H54 (cell line): Measurements from ENCODE around the gene SCUBE1.

Source experiments
- DNase-seq: peaks from one replicate; pipeline ENCODE4 v3.0.0; 2011; ENCODE audit warnings: low spot score, mixed read lengths; ENCODE audit not compliant: insufficient read length
- FAIRE-seq: peaks from 3 replicates; lab custom pipeline; 2011; peaks lifted over from hg19 to GRCh38; lab: Jason Lieb, UNC
- POLR2A ChIP-seq: IDR thresholded peaks from 2 replicates; pipeline ENCODE4 v1.6.1; 2011; ENCODE audit warnings: low read depth, mild to moderate bottlenecking, low read length

The SCUBE1 gene

DNA sequence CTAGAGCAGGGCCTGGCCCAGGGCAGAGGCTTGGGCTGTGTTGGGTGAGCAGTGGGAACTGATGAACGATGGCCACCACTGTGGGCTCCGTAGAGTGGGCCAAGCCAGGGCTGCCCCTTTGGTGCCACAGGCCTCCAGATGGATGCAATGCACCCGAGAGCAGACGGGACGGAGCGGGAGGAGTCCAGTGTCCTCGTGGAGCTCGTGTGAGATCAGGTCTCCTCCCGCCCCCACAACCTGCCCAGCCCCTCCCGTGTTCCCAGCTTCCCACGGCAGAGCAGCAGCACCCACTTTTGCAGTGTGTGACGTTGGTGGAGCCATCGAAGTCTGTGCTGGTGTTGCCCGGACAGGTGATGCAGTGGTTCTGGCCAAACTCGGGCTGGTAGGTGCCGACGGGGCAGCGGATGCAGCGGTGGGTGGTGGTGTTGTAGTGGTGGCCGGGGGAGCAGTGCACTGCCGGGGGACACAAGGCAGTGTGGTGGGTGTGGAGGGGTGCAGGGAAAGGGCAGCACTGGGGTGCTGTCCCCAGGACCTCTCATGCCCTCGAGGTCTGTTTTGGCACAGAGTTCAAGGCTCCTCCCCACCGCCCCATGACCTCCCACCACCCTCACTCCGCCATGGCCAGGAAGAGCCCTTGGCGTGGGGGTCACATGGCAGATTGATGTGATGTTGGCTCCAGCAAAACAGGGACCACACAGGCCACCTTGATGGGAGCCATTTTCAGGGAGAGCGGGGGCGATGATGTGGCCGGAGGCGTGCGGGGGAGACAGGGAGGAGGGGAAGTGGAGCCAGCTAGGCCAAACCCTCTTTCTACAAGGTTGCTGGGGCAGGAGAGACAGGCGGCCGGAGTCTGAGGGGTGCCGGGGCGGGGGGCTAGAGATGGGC lies 132.3 kb downstream of the SCUBE1 start:
- no peak for FAIRE-seq

DNA sequence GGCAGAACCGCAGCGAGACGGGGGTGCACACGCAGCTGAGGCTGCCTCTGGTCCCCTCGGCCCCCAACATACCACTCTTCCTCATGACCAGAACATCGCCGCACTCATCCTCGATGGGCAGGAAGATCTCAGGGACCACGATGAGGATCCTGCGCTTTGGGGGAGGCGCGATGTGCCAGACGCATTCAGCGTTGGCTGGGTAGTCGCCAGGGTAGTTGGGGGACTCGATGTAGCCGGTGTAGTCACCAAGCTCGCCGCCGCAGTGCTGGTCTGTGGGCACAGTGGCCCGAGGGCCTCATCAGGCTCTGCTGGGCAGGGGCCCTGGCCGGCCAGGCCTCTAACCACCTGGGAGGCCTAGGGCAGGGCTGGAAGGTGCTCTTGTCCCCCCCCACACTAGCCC lies 133.2 kb downstream of the SCUBE1 start:
- no peak for TF ChIP-seq POLR2A
- no peak for FAIRE-seq
- no peak for DNase-seq

More for the DNA sequence above, 132.3 kb downstream of the SCUBE1 start:
- no peak for TF ChIP-seq POLR2A
- DNase-seq: no peak

DNA sequence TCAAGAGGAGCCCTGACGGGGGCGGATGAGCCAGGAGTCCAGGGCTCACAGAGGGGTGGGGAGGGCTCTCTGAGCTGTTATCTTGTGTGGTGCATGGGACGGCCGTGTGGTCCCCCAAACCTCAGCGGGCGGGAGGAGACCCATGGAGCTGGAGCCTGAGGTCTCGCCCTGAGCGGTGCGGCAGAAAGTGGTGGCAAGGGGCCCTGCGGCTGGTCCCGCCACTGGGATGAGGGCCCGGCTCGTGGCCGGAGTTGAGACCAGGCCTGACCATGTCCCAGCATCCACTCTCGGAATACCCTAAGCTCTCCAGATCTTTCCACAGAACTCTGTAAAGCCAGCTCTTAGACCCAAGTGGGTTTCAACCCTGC lies 133.7 kb downstream of the SCUBE1 start:
- no peak for FAIRE-seq
- TF ChIP-seq POLR2A: no peak
- DNase-seq: no peak

DNA sequence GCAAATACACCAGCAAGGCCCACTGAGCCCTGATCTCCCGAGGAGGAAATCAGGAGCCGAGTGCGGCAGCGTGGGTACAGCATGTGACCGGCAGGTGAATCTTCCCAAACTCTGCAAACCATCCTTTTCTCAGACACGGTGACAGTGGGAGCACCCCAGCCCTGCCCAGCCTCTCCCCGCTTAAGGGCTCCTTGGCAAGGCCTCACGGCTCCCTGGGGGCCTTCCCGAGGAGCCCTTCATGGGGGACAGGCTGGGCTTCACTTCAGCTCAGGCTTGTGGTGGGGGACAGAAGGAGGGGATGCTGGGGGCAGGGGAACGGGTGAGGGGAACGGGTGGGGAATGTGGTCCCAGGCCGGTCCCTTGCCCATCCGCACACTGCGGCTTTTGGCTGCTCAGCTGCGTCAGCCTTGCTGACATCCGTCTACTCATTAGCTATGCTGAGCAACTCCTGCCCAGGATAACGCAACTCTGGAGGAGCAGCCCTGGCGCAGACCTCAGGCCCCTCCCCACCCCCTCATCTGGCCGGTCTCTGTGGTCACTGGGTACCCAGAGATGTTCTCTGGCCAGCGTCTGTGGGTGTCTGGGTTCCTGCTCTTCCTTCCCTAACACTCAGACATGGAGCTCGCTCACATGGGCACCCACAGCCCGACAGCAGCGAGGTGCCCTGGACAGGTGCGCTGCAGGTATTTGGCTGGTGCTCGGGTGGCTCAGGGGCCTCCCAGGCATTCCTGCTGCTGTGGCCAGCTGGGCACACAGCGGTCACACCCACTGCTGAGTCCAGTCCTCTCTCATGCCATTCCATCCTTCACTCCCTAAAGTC lies 134.3 kb downstream of the SCUBE1 start:
- no peak for TF ChIP-seq POLR2A
- FAIRE-seq: no peak

DNA sequence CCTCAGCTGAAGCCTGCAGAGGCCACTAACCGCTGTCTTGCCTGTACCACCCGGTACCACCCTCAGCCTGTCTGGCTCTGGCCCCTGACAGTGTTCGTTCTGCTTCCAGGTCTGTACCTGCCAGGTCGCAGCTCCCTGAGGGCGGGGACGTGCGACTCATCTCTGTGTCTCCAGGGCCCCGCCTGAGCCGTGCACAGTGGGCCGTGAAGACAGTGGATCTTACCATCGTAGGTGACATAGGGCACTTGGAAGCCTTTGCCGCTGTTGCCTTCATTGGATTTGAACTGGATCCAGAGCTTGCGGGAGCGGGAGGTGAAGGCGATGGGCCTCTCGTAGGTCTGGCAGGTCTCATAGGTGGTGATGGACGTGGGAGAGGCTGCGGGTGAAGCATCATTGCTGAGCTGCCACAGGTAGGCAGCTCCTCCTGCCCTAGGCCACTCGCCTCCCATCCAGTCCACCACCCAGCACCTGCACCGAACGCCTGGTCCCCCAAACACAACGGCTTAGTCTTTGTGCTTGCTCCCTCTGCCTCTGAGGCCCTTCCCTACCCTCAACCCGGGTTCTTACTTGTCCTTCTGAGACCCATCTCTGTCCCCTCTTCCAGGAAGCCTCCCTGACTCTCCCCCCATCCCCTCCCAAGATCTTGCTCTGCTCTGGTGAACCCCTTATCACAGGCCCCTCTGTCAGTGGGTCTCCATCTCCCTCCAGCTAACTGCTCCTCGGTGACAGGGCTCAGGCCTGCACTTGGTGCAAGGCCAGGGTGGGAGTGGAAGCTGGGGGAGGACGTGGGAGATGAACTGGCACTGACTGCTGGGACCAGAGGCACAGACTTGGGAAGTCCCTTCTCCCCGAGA lies 135.1 kb downstream of the SCUBE1 start:
- no peak for TF ChIP-seq POLR2A
- FAIRE-seq: no peak
- no peak for DNase-seq

More for the DNA sequence above, 134.3 kb downstream of the SCUBE1 start:
- no peak for DNase-seq

DNA sequence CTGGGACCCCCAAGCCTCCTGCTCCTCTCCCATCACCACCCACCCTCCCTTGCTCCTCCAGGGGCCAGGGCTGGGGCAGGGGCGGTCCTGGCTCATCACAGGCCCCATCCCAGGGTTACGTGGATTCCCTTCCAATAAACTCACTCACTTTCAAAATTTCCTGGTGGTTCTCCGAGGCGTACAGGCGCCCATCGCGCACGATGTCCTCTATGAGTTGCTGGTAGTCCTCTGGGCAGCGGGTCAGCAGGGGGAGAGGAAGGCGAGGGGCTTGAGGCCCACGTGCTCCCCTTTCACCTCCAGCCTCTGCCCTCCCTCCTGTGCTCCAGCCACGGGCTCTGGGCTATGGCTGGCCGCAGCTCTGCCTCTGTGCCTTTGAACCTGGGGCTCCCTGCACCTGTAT lies 135.8 kb downstream of the SCUBE1 start:
- FAIRE-seq (no peak), DNase-seq (no peak)
- TF ChIP-seq POLR2A: no peak

DNA sequence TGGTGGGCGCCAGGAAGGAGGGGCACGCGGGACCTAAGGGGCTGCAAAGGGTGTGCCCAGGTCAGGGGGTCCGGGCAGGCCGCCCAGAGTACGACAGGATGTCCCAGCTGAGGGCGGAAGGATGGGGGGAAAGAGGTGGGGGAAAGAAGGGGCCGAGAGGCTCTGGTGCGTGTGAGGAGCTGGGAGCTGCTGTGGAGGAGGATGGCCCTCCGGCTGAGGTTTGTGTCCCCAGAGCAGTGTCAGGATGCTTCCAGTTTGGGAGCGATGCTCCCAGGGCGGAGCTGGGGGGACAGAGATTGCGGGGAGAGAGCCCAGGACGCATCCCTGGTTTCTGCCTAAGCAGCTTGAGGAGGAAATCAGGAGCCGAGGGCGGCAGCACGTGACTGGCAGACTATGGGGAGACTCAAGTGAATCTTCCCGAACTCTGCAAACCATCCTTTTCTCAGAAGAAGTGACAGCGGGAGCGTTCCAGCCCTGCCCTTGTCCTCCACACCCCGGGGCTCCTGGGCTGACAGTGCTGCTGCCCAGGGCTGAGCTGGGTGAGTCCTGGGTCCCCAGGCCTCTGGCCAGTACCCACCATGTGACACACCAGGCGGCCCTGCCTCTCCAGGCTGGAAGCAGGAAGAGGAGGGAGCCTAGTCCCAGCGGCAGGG lies 136.5 kb downstream of the SCUBE1 start:
- FAIRE-seq (no peak), DNase-seq (no peak)
- no peak for TF ChIP-seq POLR2A

DNA sequence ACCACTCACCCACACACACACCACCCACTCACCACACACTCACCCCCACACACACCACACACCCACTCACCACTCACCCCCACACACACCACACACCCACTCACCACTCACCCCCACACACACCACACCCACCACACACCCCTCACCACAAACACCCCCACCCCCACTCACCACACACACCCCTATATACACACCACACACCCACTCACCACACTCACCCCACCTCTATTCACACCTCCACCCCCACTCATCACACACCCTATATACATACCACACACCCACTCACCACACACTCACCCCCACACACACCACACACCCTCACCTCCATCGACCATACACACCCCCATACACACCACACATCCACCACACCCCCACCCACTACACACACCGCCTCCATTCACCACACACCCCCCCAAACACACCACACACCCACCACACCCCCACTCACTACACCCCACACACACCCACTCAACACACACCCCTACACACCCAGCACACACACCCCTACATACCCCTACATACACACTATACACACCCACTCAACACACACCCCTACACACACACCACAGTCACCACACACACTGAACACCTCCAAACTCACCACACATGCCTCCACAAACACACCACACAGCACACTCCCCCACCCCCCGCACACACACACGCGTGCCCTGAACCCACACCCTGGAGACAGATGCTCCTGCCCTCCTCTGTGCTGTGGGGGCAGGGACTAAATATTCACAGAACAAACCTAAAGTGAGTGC lies 137.2 kb downstream of the SCUBE1 start:
- no peak for FAIRE-seq
- no peak for DNase-seq
- TF ChIP-seq POLR2A: no peak

DNA sequence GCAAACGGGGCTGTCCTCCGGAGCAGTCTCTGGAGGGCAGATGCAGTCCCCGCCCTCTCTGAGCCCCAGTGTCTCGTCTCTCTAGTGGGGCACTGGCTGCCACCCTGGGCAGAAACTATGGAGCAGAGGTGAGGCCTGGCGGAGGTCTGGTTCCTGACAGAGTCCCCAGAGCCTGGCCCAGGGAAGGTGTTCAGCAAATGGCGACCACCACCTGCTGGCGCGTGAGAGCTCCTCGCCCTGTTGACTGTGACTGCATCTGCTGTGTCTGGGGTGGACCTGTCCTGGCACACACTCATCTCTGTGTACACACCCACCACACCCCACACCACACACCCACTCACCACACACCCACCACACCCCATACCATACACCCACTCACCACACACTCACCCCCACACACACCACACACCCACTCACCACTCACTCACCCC lies 137.9 kb downstream of the SCUBE1 start:
- DNase-seq (no peak), FAIRE-seq (no peak)
- TF ChIP-seq POLR2A: no peak

DNA sequence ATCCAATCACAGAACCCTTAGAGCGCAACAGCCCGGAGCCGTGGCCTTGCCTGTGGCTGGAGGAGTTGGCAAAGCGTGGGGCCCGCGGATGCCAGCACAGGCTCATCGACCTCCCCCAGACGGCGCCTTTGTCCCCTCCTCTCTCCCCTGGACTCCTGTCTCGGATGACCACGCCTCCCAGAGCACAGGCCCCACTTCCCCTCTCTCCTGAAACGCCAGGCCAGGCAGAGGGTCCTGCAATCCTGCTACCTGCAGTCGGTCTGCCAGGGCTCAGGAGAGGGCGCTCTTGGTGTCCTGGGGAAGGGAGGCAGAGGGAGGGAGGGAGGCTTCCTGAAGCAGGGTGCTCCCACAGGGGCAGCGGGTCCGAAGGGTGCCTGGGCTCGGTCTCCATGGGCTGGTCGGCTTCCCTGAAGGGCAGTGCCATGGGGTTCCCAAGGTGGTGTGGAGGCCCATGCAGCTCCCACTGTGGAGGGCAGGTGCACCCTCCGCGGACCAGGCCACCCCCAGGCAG lies 139.6 kb downstream of the SCUBE1 start:
- DNase-seq (no peak), FAIRE-seq (no peak)
- no peak for TF ChIP-seq POLR2A

DNA sequence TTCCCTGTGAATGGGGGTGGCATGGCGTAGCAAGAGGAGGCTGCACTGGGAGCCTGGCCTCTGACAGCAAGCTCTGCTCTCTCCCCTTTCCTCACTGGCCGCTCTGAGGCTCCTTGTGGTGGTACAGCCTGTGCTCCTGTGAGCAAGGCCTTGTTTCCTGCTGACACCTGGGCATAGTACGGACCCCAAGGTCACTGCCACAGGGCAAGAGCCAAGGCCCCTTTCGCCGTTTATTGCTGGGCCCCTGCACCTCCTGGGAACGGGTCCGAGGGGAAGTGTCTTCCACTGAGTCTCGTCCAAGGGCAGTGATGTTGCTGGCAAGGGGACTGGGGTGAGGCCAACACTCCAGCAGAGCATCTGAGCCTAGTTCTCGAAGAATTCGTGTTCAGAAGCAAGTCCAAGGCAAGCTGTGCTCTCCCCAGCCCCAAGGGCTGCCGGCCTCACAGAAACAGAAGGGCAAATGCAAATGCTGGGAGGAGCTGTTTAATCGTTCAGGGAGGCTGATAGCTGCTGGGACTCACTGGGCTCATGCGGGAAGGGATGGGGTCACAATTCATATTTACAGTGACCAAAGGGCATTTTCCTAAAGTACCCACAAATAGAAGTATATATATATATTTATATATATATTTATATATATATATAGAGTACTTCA lies 140.3 kb downstream of the SCUBE1 start:
- FAIRE-seq (no peak), DNase-seq (no peak)

DNA sequence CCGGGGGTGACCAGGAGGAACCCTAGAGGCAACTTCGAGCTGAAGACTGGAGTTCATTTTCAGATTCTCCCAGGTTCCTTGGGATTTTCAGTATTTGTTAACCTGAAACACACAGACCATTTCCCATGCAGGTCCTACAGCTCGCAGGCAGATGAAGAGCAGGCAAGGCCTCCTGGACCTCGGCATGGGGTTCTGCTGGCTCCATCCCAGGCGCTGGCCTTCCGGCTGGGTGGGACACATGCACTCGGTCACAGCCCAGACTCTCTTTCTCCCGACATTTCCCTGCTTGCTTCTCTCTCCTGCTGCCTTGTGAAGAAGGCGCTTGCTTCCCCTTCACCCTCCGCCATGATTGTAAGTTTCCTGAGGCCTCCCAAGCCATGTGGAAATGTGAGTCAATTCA lies 140.8 kb downstream of the SCUBE1 start:
- FAIRE-seq: no peak
- no peak for TF ChIP-seq POLR2A
- DNase-seq: no peak

More for the DNA sequence above, 140.3 kb downstream of the SCUBE1 start:
- no peak for TF ChIP-seq POLR2A
